DOHH2 (cell line): ENCODE data around the gene SIRT7.

Source experiments
- H3F3A ChIP-seq: fragments of 200-600 bp; sonication (generic), shearing (Covaris generic); 2 replicates; pipeline ENCODE4 v1.6.0; 2016; ENCODE audit warnings: antibody characterized with exemption, mild to moderate bottlenecking; ENCODE audit not compliant: control insufficient read depth, insufficient read depth
- H3K27ac ChIP-seq: fragments of 200-600 bp; sonication (generic); 2 replicates; pipeline ENCODE4 v1.5.1; 2014; ENCODE audit warnings: low read depth, mild to moderate bottlenecking, low read length, moderate library complexity
- H3K27me3 ChIP-seq: fragments of 200-600 bp; sonication (generic); 2 replicates; pipeline ENCODE4 v1.6.1; 2014; ENCODE audit warnings: mild to moderate bottlenecking, low read length, mixed read lengths; ENCODE audit not compliant: control insufficient read depth
- H3K36me3 ChIP-seq: fragments of 200-600 bp; sonication (generic); 2 replicates; pipeline ENCODE4 v1.6.1; 2014; ENCODE audit warnings: mild to moderate bottlenecking, low read length, moderate library complexity, mixed read lengths; ENCODE audit not compliant: control insufficient read depth
- H3K4me1 ChIP-seq: fragments of 200-600 bp; sonication (generic); 2 replicates; pipeline ENCODE4 v1.6.1; 2014; ENCODE audit warnings: mild to moderate bottlenecking, low read length, mixed read lengths; ENCODE audit not compliant: control insufficient read depth
- H3K4me2 ChIP-seq: fragments of 200-600 bp; sonication (generic); 2 replicates; pipeline ENCODE4 v1.6.0; 2014; ENCODE audit warnings: mild to moderate bottlenecking, low read length, moderate library complexity
- H3K4me3 ChIP-seq: fragments of 200-600 bp; sonication (generic); 2 replicates; pipeline ENCODE4 v1.5.1; 2014; ENCODE audit warnings: mild to moderate bottlenecking, low read length, mixed read lengths
- H3K79me2 ChIP-seq: fragments of 200-600 bp; sonication (generic); 2 replicates; pipeline ENCODE4 v1.6.1; 2014; ENCODE audit warnings: mild to moderate bottlenecking, low read length, mixed read lengths; ENCODE audit not compliant: control insufficient read depth
- H3K9me2 ChIP-seq: fragments of 200-600 bp; sonication (generic); replicated peaks from 2 replicates; pipeline ENCODE4 v1.6.1; 2014; ENCODE audit warnings: mild to moderate bottlenecking, low read length, mixed read lengths; ENCODE audit not compliant: control insufficient read depth
- H3K9me3 ChIP-seq: fragments of 200-600 bp; sonication (generic); 2 replicates; pipeline ENCODE4 v1.6.1; 2014; ENCODE audit warnings: antibody characterized with exemption, low read length, mixed read lengths; ENCODE audit not compliant: control insufficient read depth, insufficient read depth
- H4K20me1 ChIP-seq: fragments of 200-600 bp; sonication (generic); 2 replicates; pipeline ENCODE4 v1.6.0; 2014; ENCODE audit warnings: low read depth, mild to moderate bottlenecking, antibody characterized with exemption, low read length, moderate library complexity; ENCODE audit not compliant: control insufficient read depth, insufficient read depth
- EZH2phosphoT487 ChIP-seq: fragments of 200-600 bp; sonication (generic); IDR thresholded peaks from 2 replicates; pipeline ENCODE4 v1.6.1; 2017; ENCODE audit warnings: borderline replicate concordance, mild to moderate bottlenecking, antibody characterized with exemption, low read length, moderate library complexity, mixed read lengths
- TF ChIP-seq, protein P1 (sequence below): fragments of 200-600 bp; sonication (generic); IDR thresholded peaks from one replicate; pipeline ENCODE4 v1.5.1; 2014; ENCODE audit warnings: antibody characterized with exemption, mild to moderate bottlenecking, low read depth, low read length; ENCODE audit not compliant: poor library complexity, severe bottlenecking

Gene SIRT7

GRCh38 chr17:81884968-81885367, 33.0 kb downstream of the SIRT7 start:
- peaks cover 17% of the 10 kb centered on the region for H3F3A ChIP-seq
- peaks cover 63% of the 10 kb centered on the region for H3K79me2 ChIP-seq
- no peak overlapping the region for H3K4me3 ChIP-seq
- peaks cover 4% of the 10 kb centered on the region; the same call in 1 of the 2 replicates for H4K20me1 ChIP-seq
- H3K27me3 ChIP-seq = no peaks in the 10 kb centered on the region
- peaks cover 11% of the 10 kb centered on the region for H3K4me1 ChIP-seq
- no peak overlapping the region for H3K27ac ChIP-seq
- peaks cover 91% of the 10 kb centered on the region for H3K36me3 ChIP-seq
- TF ChIP-seq EZH2phosphoT487 = no peak
- TF ChIP-seq, protein P1, sequence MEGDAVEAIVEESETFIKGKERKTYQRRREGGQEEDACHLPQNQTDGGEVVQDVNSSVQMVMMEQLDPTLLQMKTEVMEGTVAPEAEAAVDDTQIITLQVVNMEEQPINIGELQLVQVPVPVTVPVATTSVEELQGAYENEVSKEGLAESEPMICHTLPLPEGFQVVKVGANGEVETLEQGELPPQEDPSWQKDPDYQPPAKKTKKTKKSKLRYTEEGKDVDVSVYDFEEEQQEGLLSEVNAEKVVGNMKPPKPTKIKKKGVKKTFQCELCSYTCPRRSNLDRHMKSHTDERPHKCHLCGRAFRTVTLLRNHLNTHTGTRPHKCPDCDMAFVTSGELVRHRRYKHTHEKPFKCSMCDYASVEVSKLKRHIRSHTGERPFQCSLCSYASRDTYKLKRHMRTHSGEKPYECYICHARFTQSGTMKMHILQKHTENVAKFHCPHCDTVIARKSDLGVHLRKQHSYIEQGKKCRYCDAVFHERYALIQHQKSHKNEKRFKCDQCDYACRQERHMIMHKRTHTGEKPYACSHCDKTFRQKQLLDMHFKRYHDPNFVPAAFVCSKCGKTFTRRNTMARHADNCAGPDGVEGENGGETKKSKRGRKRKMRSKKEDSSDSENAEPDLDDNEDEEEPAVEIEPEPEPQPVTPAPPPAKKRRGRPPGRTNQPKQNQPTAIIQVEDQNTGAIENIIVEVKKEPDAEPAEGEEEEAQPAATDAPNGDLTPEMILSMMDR = no peak
- H3K9me2 ChIP-seq = no peaks in the 10 kb centered on the region
- no peak overlapping the region for H3K4me2 ChIP-seq
- H3K9me3 ChIP-seq = no peaks in the 10 kb centered on the region

DNA sequence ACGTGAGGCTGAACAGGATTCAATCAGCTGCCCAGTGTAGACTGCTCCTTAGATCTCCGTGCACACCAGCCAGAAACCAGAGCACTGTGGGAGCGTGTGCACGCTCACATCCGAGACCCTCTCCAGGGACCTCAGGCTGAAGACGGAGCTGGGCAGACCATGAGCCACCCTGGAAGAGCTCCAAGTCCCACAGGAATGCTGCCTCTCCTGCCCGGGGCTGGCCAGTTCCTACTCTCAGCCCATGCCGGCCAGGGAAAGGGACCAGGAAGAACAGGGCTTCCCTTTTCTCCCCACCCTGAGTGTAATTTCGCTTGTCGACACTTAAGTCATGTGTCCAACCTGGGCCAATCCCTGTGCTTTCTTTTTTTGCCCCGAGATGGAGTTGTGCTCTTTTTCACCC, 33.5 kb downstream of the SIRT7 start:
- Histone ChIP-seq H3K4me2 (no peak overlapping the region), H3K79me2 (peaks cover 59% of the 10 kb centered on the region), H3K36me3 (peaks cover 91% of the 10 kb centered on the region), H3K4me3 (no peak overlapping the region), H3K27ac (no peak overlapping the region), H4K20me1 (peaks cover 4% of the 10 kb centered on the region; the same call in 1 of the 2 replicates), H3F3A (peaks cover 17% of the 10 kb centered on the region), H3K9me2 (no peaks in the 10 kb centered on the region), H3K4me1 (peaks cover 7% of the 10 kb centered on the region), H3K27me3 (no peaks in the 10 kb centered on the region), H3K9me3 (no peaks in the 10 kb centered on the region)
- TF ChIP-seq EZH2phosphoT487 = no peak
- TF ChIP-seq, protein P1 = no peak

GRCh38 chr17:81879121-81879520, 38.9 kb downstream of the SIRT7 start:
- Histone ChIP-seq H3K27ac (no peak overlapping the region), H3K27me3 (no peaks in the 10 kb centered on the region)
- no peak for TF ChIP-seq EZH2phosphoT487
- TF ChIP-seq, protein P1 = no peak

DNA sequence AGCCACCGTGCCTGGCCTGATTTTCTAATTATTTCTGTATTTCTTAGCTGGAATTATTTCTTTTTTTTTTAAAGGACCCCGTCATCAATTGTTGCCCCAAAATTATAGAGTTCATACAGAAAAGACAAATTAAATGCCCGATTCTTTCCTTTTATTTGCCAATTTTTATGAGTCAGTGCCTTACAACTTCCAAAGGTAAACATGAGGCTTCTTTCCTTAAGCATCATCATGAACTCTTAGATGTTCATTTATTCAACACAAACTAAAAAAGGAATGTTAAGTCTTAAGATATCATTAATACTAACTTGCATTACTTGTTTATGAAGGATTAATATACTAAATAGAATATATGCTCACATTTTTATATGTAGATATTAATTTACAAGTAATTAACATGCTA, 39.7 kb downstream of the SIRT7 start:
- Histone ChIP-seq H3K79me2 (peaks cover 7% of the 10 kb centered on the region), H3K27ac (no peak overlapping the region), H3K4me3 (no peak overlapping the region), H3K36me3 (peaks cover 55% of the 10 kb centered on the region), H3K4me2 (no peak overlapping the region), H4K20me1 (no peaks in the 10 kb centered on the region), H3F3A (peaks cover 45% of the 10 kb centered on the region), H3K27me3 (no peaks in the 10 kb centered on the region), H3K9me3 (no peaks in the 10 kb centered on the region), H3K9me2 (no peaks in the 10 kb centered on the region), H3K4me1 (peaks cover 20% of the 10 kb centered on the region)
- TF ChIP-seq, protein P1 = no peak
- no peak for TF ChIP-seq EZH2phosphoT487

More at GRCh38 chr17:81879121-81879520, 38.9 kb downstream of the SIRT7 start:
- Histone ChIP-seq H3F3A (peaks cover 40% of the 10 kb centered on the region), H3K79me2 (peaks cover 10% of the 10 kb centered on the region), H3K4me2 (no peak overlapping the region), H3K36me3 (peaks cover 62% of the 10 kb centered on the region), H3K4me1 (peaks cover 11% of the 10 kb centered on the region), H3K9me2 (no peaks in the 10 kb centered on the region), H3K4me3 (no peak overlapping the region), H4K20me1 (no peaks in the 10 kb centered on the region), H3K9me3 (no peaks in the 10 kb centered on the region)
